Measurements from ENCODE around the gene NUPR2. TPM values are rescaled to one million over a fixed set of nuclear protein-coding genes. Genes with fewer than 3 reads are reported as not detected.
"Not testable (repeated sequence)": the region's sequence is repeated elsewhere in the genome, so short reads cannot be mapped to it uniquely, and the experiment has no call there.

Gene NUPR2
- total RNA-seq, 1 experiment from 2014 or later, result not detected

DNA sequence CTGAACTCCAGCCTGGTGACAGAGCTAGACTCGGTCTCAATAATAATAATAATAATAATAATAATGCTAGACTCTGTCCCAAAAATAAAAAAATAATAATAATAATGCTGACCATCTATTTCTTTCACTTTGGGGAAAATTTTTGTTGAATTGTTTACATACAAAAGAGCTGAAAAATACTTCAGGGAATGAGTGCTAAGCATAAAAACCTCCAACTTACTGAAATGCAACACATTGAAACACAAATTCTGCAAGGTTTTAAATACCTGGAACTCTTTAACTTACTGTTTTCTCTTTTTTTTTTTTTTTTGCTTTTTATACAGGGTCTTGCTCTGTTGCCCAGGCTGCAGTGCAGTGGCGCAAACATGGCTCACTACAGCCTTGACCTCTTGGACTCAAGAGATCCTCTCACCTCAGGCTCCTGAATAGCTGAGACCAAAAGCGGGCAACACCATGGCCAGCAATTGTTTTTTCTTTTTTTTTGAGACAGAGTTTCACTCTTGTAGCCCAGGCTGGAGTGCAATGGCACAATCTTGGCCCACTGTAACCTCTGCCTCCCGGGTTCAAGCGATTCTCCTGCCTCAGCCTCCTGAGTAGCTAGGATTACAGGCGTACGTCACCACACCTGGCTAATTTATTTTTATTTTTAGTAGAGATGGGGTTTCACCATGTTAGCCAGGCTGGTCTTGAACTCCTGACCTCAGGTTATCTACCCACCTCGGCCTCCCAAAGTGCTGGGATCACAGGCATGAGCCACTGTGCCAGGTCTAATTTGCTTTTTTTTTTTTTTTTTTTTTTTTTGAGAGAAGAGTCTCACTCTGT is 17.8 kb downstream of the NUPR2 start:
- DNase-seq; H3K9me3 ChIP-seq (replicated peaks); H3K4me3 ChIP-seq; H3K27me3 ChIP-seq; H3K27ac ChIP-seq; H3K4me1 ChIP-seq: not testable (repeated sequence)
- peaks cover 59% of the 10 kb centered on the region for H3K36me3 ChIP-seq

DNA sequence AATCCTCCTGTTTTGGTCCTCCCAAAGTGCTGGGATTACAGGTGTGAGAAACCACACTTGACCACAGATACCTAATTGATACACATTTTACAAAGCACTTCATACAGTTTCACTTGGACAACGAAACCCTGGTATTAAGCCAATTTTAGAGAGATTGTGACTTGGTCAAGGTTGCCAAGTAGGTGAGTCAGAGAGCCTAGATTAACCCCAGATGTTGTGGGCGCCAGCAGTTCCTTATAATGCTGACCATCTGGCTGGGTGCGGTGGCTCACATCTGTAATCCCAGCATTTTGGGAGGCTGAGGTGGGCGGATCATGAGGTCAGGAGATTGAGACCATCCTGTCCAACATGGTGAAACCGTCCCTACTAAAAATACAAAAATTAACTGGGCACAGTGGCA is 18.5 kb downstream of the NUPR2 start:
- H3K27ac ChIP-seq, result no peak overlapping the region

DNA sequence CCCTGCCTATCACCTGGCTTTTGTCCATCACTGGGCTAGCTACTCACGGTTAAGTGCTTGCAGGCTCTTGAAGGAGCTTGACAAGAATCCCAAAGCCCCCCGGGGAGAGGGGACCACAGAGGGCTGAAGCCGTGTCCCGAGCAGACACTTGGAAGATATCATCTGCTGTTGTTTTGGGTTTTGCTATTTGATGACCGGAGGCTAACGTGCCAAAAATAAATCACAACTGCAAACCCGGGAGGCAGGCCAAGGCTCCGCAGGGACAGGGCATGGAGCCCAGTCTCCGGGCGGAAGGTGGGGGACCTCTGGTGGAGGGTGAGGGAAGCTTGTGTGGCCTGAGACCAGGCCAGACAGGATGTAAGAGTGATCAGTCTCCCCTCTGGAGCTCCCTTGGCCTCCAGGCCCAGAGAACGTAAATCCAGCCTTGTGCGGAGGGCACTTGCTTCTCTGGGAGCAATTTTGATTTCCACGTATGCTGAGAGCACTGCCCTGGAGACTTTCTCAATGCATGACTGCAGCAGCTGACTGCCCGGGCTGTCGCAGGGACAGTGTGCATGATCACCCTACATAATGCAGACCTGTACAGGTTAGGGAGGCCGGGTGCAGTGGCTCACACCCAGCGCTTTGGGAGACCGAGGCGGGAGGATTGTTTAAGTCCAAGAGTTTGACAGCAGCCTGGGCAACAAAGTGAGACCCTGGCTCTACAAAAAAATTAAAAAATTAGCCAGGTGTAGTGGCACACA is 23.3 kb downstream of the NUPR2 start, which contains the start of gene PHKG1:
Gene PHKG1 (minus strand): TSS at position 164 of the 743 bp plus-strand sequence. CDS start 4,011 bp downstream, outside the sequence.
- H3K9me3 ChIP-seq (replicated peaks), result no peaks in the 10 kb centered on the region
- H3K4me3 ChIP-seq, result no peak within 1 kb of the TSS
- 0 out of 2 replicates have a peak, but pooled peaks cover 3% of the 10 kb centered on the region for H3K4me1 ChIP-seq
- no peak within 1 kb of the TSS for H3K27ac ChIP-seq
- H3K36me3 ChIP-seq, result peaks cover 9% of the 10 kb centered on the region
- DNase-seq, result peak; percentile 82 to 83
- no peaks in the 10 kb centered on the region for H3K27me3 ChIP-seq

More for the DNA sequence above, 18.5 kb downstream of the NUPR2 start:
- Histone ChIP-seq H3K36me3 (peaks cover 52% of the 10 kb centered on the region), H3K27me3 (no peaks in the 10 kb centered on the region), H3K4me1 (0 out of 2 replicates have a peak, but pooled peaks cover under 1% of the 10 kb centered on the region), H3K9me3 (replicated peaks) (no peaks in the 10 kb centered on the region), H3K4me3 (no peak overlapping the region)
- no peak for DNase-seq

DNA sequence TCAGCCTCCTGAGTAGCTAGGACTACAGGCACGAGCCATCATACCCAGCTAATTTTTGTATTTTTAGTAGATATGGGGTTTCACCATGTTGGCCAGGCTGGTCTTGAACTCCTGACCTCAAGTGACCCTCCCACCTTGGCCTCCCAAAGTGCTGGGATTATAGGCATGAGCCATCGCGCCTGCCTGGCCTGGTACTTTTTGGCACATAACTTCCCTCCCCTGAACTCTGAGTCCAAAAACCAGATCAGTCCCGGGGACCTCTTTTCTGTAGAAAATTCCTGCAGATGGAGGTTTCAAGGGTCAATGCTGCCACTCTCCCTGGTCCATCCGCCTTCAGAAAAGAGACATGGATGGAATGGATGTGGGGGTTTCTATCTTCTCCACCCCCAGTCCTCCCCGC is 23.8 kb downstream of the NUPR2 start:
- not testable (repeated sequence) for DNase-seq; H3K36me3 ChIP-seq; H3K27me3 ChIP-seq; H3K9me3 ChIP-seq (replicated peaks); H3K4me1 ChIP-seq; H3K27ac ChIP-seq; H3K4me3 ChIP-seq

DNA sequence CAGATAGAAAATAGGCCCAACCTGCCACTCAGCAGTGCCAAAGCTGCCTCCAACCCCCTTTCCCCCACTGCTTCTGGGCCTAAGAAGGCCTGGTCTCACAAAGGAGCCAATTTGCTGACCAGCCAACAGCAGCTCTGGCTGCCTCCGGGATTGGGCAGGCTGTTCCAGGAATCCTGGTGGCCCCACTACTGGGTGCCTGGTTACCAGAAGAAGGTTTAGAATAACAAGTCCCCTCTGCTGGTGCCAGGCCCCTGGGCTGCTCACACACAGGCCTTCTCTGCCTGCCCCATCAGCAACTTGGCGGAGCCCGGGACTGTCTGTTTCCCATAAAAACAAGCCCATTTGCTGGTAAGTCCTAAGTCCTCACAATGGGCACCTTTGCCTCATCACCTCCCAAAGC is 24.6 kb downstream of the NUPR2 start:
- Histone ChIP-seq H3K27ac (no peak overlapping the region), H3K4me1 (0 out of 2 replicates have a peak, but pooled peaks cover 3% of the 10 kb centered on the region), H3K27me3 (no peaks in the 10 kb centered on the region), H3K9me3 (replicated peaks) (no peaks in the 10 kb centered on the region), H3K36me3 (no peaks in the 10 kb centered on the region), H3K4me3 (no peak overlapping the region)
- no peak for DNase-seq

DNA sequence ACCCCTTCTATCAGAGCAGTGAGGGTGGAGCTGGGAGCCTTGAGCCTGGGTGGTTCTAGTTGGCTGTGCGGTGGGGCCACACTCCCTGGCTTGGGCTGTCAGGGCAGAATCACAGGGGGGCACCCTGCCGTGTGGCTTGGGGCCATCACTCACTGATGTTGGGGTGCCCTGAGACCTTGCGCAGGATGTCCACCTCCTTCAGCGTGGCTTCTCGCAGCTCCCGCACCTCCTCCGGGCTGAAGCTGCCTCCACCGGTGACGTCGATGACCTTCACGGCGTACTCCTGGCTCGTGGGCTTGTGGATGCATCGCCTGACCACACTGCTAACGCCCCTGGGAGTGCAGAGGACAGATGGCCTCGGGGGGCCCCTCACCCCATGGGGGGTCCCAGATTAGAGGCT is 28.8 kb downstream of the NUPR2 start:
- H3K4me3 ChIP-seq, result no peak overlapping the region
- H3K4me1 ChIP-seq, result no peaks in the 10 kb centered on the region
- no peak for DNase-seq
- no peaks in the 10 kb centered on the region for H3K27me3 ChIP-seq
- no peaks in the 10 kb centered on the region for H3K36me3 ChIP-seq
- no peak overlapping the region for H3K27ac ChIP-seq
- no peaks in the 10 kb centered on the region for H3K9me3 ChIP-seq (replicated peaks)

DNA sequence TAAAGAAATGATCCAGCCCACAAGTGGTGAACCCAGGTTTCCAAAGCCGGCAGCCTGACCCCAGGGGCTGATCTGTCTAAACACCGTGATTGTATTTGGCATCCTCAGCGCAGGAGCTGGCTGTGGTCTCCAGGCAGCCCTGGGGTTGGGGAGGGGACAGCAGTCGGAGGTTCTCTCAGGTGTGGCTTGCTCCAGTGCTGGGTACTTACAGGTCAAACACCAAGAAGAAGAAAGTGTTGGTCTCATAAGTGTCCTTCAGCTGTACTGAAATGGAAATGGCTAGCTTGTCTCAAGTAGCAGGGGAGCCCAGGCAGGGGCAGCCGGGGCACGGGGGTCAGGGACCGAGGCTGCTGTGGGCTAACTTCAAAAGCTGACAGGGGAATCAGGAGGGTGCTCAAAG is 29.5 kb downstream of the NUPR2 start:
- Histone ChIP-seq H3K9me3 (replicated peaks) (no peaks in the 10 kb centered on the region), H3K27me3 (no peaks in the 10 kb centered on the region)

DNA sequence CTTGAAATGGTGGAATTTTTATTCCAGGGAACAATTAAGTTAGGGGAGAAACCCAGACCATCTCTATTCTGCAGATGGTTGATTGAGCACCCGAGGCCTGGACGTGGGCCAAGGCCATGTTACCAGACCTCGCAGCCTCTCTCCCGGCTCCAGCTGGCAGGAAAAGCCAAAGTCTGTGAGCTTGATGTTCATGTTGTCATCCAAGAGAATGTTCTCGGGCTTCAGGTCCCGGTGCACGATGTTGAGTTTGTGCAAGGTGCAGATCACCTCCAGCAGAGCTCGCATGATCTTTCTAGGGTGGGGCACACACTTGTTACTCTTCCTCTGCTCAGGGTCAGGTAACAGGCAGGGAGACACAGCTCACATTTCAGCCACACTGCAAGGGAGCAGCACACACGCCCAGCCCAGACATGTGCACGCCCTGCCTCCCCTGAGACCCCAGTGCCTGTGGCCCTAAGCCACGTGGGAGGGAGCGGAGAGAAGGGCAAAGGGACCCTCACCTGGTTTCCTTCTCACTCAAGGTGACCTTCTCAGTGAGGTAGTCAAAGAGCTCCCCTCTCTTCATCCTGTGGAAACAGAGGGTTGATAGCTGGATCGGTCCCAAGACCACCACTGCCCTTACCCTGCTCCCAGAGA is 32.9 kb downstream of the NUPR2 start:
- no peaks in the 10 kb centered on the region for H3K27me3 ChIP-seq
- no peak overlapping the region for H3K27ac ChIP-seq
- no peak overlapping the region for H3K4me3 ChIP-seq
- DNase-seq, result no peak
- no peaks in the 10 kb centered on the region for H3K4me1 ChIP-seq
- H3K9me3 ChIP-seq (replicated peaks), result no peaks in the 10 kb centered on the region
- H3K36me3 ChIP-seq, result no peaks in the 10 kb centered on the region

More for the DNA sequence above, 29.5 kb downstream of the NUPR2 start:
- H3K27ac ChIP-seq, result no peak overlapping the region
- no peaks in the 10 kb centered on the region for H3K4me1 ChIP-seq
- no peak overlapping the region for H3K4me3 ChIP-seq
- H3K36me3 ChIP-seq, result no peaks in the 10 kb centered on the region
- DNase-seq, result no peak

DNA sequence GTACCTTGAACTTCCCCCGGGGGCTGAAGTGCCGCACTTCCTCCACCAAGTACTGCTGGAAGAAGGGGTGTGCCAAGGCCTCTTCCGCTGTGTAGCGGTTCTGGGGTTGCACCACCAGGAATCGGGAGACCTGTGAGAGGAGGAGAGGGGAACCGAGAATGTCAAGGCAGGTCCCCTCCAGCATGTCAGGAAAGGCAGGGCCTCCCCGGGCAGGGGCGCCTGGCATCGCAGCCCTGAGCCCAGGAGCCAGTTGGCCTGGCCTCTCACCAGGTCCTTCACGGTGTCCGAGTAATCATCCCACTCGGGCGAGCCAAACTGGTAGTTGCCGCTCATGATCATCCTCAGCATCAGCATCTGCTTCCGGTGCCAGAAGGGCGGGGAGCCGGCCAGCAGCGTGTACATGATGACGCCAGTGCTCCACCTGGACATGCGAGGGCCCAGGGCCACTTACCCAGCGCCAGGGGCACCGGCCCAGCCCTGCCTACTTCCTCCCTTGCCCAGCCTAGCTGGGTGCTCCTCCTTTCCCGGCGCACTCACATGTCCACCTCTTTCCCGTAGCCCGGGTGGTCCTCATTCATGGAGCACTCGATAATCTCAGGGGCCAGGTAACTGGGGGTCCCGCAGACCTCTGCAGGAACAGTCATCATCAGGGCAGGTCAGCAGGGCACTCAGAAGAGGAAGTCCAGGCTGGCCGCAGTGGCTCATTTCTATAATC is 34.4 kb downstream of the NUPR2 start:
- no peaks in the 10 kb centered on the region for H3K36me3 ChIP-seq
- no peak overlapping the region for H3K4me3 ChIP-seq
- H3K4me1 ChIP-seq, result no peaks in the 10 kb centered on the region
- no peak overlapping the region for H3K27ac ChIP-seq
- no peaks in the 10 kb centered on the region for H3K27me3 ChIP-seq
- no peaks in the 10 kb centered on the region for H3K9me3 ChIP-seq (replicated peaks)
- DNase-seq, result no peak

DNA sequence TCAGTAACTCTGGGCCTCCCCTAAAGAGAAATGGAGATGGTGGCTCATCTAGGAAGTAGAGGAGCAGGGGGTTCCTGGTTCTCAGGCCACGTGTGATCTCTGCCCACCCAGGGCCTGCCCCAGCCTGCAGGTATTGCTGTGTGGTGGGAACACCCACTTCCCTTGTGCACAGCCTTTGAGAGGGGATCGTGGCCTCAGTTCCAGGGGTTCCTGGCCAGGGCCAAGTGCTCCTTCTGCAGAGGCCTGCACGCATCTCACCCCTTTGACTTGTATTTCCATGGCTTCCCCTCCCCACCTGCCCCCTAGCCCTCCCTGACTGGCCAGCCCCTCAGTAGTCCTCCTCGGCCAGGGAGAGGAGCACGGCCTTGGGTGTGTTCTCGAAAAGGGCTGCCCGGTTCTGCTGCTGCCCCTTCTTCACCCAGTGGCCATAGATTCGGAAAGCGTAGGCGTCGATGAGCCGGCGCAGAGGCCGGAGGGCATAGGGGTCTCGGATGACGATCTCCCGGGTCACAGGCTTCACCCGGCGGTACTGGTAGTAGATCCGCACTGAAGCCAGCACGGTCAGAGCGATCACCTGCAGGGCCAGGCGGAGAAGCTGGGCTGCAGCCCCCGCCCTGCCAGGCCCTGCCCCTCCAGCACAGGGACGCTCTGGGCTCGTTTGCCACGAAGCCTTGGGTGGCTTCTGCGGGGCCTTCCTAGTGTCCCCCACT is 35.3 kb downstream of the NUPR2 start:
- H3K27ac ChIP-seq; H3K4me3 ChIP-seq; H3K9me3 ChIP-seq (replicated peaks); H3K4me1 ChIP-seq; H3K27me3 ChIP-seq; DNase-seq; H3K36me3 ChIP-seq: not testable (repeated sequence)

DNA sequence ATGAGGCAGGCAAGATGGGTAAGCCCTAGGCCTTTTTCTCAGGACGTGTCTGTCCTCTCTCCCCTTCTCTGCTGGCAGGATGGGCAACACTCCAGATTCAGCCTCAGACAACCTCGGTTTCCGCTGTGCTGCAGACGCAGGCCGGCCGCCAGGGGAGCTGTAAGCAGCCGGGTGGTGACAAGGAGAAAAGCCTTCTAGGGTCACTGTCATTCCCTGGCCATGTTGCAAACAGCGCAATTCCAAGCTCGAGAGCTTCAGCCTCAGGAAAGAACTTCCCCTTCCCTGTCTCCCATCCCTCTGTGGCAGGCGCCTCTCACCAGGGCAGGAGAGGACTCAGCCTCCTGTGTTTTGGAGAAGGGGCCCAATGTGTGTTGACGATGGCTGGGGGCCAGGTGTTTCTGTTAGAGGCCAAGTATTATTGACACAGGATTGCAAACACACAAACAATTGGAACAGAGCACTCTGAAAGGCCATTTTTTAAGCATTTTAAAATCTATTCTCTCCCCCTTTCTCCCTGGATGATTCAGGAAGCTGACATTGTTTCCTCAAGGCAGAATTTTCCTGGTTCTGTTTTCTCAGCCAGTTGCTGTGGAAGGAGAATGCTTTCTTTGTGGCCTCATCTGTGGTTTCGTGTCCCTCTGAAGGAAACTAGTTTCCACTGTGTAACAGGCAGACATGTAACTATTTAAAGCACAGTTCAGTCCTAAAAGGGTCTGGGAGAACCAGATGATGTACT is 36.6 kb downstream of the NUPR2 start:
- Histone ChIP-seq H3K4me3 (no peak overlapping the region), H3K4me1 (no peaks in the 10 kb centered on the region), H3K27ac (no peak overlapping the region), H3K27me3 (no peaks in the 10 kb centered on the region), H3K36me3 (no peaks in the 10 kb centered on the region), H3K9me3 (replicated peaks) (no peaks in the 10 kb centered on the region)
- DNase-seq, result no peak

DNA sequence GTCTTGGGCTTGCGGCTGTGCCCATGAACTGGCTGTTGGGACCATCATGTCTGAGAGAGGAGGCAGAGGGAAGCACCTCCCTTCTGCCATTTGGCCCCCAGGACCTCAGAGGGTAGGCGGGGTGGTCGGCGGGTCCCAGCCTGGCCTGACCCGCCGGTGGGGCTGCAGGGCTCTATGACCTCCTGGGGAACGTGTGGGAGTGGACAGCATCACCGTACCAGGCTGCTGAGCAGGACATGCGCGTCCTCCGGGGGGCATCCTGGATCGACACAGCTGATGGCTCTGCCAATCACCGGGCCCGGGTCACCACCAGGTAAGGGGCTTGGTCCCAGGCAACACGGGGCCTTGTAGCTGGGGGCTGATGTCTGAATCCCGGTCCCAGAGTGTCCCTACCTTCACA is 38.0 kb downstream of the NUPR2 start:
- H3K27ac ChIP-seq, result no peak overlapping the region
- H3K4me3 ChIP-seq, result no peak overlapping the region
- H3K9me3 ChIP-seq (replicated peaks), result no peaks in the 10 kb centered on the region
- no peaks in the 10 kb centered on the region for H3K27me3 ChIP-seq
- H3K36me3 ChIP-seq, result no peaks in the 10 kb centered on the region
- no peaks in the 10 kb centered on the region for H3K4me1 ChIP-seq
- DNase-seq, result no peak

DNA sequence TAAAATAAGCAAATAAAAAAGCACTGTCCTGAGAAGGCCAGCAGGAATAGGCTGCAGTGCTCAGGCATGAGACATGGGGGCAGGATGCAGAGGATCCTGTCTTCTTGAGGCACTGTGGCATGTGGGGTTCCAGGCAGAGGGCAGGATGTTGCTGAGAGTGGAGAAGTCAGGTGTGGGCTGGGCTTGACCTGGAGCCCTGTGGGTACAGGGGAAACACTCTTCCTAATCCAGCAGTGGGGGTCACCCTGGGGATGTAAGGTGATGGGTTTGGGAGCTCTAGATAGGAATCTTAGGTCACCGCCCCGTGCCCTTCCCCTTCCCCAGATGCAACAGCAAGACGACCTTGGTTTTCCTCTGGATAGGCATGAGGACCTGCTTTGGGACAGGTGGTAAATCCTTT is 38.5 kb downstream of the NUPR2 start:
- H3K4me1 ChIP-seq, result no peaks in the 10 kb centered on the region
- no peak overlapping the region for H3K4me3 ChIP-seq
- DNase-seq, result no peak
- no peaks in the 10 kb centered on the region for H3K9me3 ChIP-seq (replicated peaks)
- no peaks in the 10 kb centered on the region for H3K27me3 ChIP-seq
- H3K36me3 ChIP-seq, result no peaks in the 10 kb centered on the region
- H3K27ac ChIP-seq, result no peak overlapping the region
